B cell (primary cell): ENCODE data around the gene NAV1.

ENCODE experiments used
- EZH2 ChIP-seq: IDR thresholded peaks from 2 replicates; pipeline ENCODE4 v1.6.1; 2012; ENCODE audit warnings: borderline replicate concordance, low read depth, mild to moderate bottlenecking, moderate library complexity, low read length; ENCODE audit not compliant: insufficient read depth, poor library complexity, severe bottlenecking
- TF ChIP-seq, protein P1 (sequence below): fragments of 200-600 bp; IDR thresholded peaks from one replicate; pipeline ENCODE4 v1.8.0; 2022; ENCODE audit warnings: antibody characterized with exemption, mild to moderate bottlenecking

DNA sequence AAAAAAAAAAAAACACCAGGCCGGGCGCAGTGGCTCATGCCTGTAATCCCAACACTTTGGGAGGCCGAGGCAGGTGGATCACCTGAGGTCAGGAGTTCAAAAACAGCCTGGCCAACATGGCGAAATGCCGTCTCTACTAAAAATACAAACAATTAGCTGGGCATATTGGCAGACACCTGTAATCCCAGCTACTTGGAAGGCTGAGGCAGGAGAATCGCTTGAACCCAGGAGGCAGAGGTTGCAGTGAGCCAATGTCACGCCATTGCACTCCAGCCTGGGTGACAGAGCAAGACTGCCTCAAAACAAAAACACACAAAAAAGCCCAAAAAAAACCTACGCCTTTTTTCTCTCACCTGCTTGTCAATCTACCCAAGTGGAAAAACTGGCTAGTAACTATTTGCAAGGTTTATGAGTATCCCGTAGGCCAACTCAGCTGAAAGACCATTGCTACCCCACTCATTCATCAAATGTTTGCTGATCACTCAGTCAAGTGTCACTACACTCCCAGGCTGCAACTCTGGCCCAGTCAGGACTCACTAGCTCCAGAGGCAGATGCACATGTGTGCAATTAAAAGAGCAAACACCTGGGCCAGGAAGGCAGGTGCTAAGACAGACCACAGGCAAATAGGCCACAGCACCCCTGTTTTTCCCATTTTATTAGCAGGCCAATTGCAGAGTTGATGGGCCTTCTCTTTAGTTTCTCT, 34.0 kb upstream of the NAV1 start:
- TF ChIP-seq, protein P1, sequence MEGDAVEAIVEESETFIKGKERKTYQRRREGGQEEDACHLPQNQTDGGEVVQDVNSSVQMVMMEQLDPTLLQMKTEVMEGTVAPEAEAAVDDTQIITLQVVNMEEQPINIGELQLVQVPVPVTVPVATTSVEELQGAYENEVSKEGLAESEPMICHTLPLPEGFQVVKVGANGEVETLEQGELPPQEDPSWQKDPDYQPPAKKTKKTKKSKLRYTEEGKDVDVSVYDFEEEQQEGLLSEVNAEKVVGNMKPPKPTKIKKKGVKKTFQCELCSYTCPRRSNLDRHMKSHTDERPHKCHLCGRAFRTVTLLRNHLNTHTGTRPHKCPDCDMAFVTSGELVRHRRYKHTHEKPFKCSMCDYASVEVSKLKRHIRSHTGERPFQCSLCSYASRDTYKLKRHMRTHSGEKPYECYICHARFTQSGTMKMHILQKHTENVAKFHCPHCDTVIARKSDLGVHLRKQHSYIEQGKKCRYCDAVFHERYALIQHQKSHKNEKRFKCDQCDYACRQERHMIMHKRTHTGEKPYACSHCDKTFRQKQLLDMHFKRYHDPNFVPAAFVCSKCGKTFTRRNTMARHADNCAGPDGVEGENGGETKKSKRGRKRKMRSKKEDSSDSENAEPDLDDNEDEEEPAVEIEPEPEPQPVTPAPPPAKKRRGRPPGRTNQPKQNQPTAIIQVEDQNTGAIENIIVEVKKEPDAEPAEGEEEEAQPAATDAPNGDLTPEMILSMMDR, result no peak
- no peak for TF ChIP-seq EZH2
